ENCODE results near the gene IRF7. TPM values are rescaled to one million over a fixed set of nuclear protein-coding genes. Genes with fewer than 3 reads are reported as not detected.

IRF7 gene
- total and polyA plus RNA-seq, 2 of the 4 experiments (the other 2 are of a cell fraction): 1.6 to 4.5 TPM

DNA sequence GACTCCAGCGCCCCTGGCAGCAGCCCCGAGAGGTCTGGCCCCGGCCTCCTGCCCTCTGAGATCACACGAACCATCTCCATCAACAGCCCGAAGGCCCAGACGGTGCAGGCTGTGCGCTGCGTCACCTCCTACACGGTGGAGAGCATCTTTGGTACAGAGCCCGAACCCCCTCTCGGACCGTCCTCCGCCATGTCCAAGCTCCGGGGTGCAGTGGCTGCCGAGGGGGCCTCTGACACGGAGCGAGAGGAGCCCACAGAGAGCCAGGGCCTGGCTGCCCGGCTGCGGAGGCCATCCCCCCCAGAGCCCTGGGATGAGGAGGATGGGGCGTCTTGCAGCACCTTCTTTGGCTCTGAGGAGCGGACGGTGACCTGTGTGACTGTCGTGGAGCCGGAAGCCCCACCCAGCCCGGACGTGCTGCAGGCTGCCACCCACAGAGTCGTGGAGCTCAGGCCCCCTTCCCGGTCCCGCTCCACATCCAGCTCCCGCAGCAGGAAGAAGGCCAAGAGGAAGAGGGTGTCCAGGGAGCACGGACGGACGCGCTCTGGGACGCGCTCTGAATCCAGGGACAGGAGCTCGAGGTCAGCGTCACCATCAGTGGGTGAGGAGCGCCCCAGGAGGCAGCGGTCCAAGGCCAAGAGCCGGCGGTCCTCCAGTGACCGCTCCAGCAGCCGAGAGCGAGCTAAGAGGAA lies 7.6 kb downstream of the IRF7 start:
- H3K18ac ChIP-seq (ENCODE audit: low read depth, low read length): no peak overlapping the region
- POLR2A ChIA-PET (ENCODE audit: unreplicated experiment): no interaction called here
- no peaks in the 10 kb centered on the region for H3K27me3 ChIP-seq (ENCODE audit: control insufficient read depth, insufficient read depth, low read length)
- in situ Hi-C loops (cut with MboI; ENCODE audit: low sequenced_read_pairs): no loop called here
- no peak overlapping the region for H2BK5ac ChIP-seq (ENCODE audit: low read depth, low read length, poor library complexity, severe bottlenecking)
- H3K36me3 ChIP-seq (ENCODE audit: control insufficient read depth, insufficient read depth, low read length): peaks cover 90% of the 10 kb centered on the region
- H4K91ac ChIP-seq (ENCODE audit: insufficient read depth, low read depth, low read length): no peak overlapping the region
- H4K5ac ChIP-seq (ENCODE audit: low read depth, low read length): no peak overlapping the region
- CTCF ChIA-PET: no interaction called here
- dilution Hi-C loops (cut with HindIII; ENCODE audit: low sequenced_read_pairs, unreplicated experiment): no loop called here
- 93% methylated on average over 25 of the region's 45 CpGs; no CpG with 5 or more reads in 1 of the 2 experiments for WGBS, 2 experiments (ENCODE audit: extremely low coverage in 2 of 2, insufficient read length in 1 of 2)
- no peak overlapping the region for H3K14ac ChIP-seq (replicated peaks; ENCODE audit: low read depth, low read length)
- H2BK15ac ChIP-seq (ENCODE audit: low read depth, low read length): no peak overlapping the region
- no peak overlapping the region for H3K4me3 ChIP-seq (ENCODE audit: insufficient read depth, low read depth, low read length)
- H3K79me1 ChIP-seq (ENCODE audit: low read depth in 1 of 2, low read length in 2 of 2): peaks cover 0 to 20% of the 10 kb centered on the region in 2 experiments; a peak in 3 of 4 replicates
- H2AFZ ChIP-seq (replicated peaks; ENCODE audit: low read length, poor library complexity): no peak overlapping the region
- no peak overlapping the region for H3K27ac ChIP-seq (ENCODE audit: insufficient read depth, low read length)
- no peak overlapping the region for H2AK5ac ChIP-seq (ENCODE audit: low read depth, low read length)
- no peaks in the 10 kb centered on the region for H3K9me1 ChIP-seq (ENCODE audit: insufficient read depth, low read length)
- no peak overlapping the region for H2BK20ac ChIP-seq (ENCODE audit: low read depth, low read length)
- no peaks in the 10 kb centered on the region for H3K4me1 ChIP-seq (ENCODE audit: control insufficient read depth, insufficient read depth, low read length)
- H3K9ac ChIP-seq (ENCODE audit: low read depth, low read length): no peak overlapping the region
- no TSS peak for BruUV-seq (replicated peaks)
- peaks cover 21% of the 10 kb centered on the region for H4K20me1 ChIP-seq (ENCODE audit: insufficient read depth, low read length)
- no peak overlapping the region for H3K56ac ChIP-seq (ENCODE audit: extremely low read depth, insufficient read depth, low read length)
- intact Hi-C loops (cut with micrococcal nuclease): no loop called here
- DNase-seq: no peak
- ATAC-seq (ENCODE audit: low read depth): no peak
- H4K8ac ChIP-seq (ENCODE audit: low read depth in 2 of 2, low read length in 2 of 2): no peak overlapping the region
- H2AK9ac ChIP-seq (replicated peaks; ENCODE audit: low read depth, low read length, poor library complexity): peak overlapping the region; percentile 37
- no peak overlapping the region for H3K4ac ChIP-seq (ENCODE audit: low read depth, low read length)
- no peak overlapping the region for H3K4me2 ChIP-seq (ENCODE audit: low read depth, low read length)
- no peak overlapping the region for H2BK120ac ChIP-seq (ENCODE audit: low read depth, low read length)
- TF ChIP-seq RCOR1 (IDR thresholded peaks at IDR 0.05; ENCODE audit: insufficient replicate concordance, low read length): no peak
- TF ChIP-seq, protein P1, sequence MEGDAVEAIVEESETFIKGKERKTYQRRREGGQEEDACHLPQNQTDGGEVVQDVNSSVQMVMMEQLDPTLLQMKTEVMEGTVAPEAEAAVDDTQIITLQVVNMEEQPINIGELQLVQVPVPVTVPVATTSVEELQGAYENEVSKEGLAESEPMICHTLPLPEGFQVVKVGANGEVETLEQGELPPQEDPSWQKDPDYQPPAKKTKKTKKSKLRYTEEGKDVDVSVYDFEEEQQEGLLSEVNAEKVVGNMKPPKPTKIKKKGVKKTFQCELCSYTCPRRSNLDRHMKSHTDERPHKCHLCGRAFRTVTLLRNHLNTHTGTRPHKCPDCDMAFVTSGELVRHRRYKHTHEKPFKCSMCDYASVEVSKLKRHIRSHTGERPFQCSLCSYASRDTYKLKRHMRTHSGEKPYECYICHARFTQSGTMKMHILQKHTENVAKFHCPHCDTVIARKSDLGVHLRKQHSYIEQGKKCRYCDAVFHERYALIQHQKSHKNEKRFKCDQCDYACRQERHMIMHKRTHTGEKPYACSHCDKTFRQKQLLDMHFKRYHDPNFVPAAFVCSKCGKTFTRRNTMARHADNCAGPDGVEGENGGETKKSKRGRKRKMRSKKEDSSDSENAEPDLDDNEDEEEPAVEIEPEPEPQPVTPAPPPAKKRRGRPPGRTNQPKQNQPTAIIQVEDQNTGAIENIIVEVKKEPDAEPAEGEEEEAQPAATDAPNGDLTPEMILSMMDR (conservative IDR thresholded peaks at IDR 0.05; ENCODE audit: low read depth, low read length): no peak
- TF ChIP-seq MXI1 (IDR thresholded peaks at IDR 0.05; ENCODE audit: borderline replicate concordance, low read depth, low read length): no peak
- no peak for TF ChIP-seq SMC3 (IDR thresholded peaks at IDR 0.05; ENCODE audit: low read depth, low read length)
- TF ChIP-seq FOS (IDR thresholded peaks at IDR 0.05; ENCODE audit: low read depth, low read length): no peak
- no peak for TF ChIP-seq CEBPB (IDR thresholded peaks at IDR 0.05; ENCODE audit: low read depth, low read length)
- H3K23ac ChIP-seq (ENCODE audit: low read depth, low read length): no peak overlapping the region
- no peaks in the 10 kb centered on the region for H3K9me3 ChIP-seq (ENCODE audit: control insufficient read depth, insufficient read depth, low read length)
